Measurements from ENCODE around the gene AJM1.
"Not testable (repeated sequence)": the region's sequence is repeated elsewhere in the genome, so short reads cannot be mapped to it uniquely, and the experiment has no call there.

Gene AJM1

GRCh38 chr9:136880651-136881050 lies 38.4 kb downstream of the AJM1 start:
- DNase-seq (ENCODE audit: low read depth), result no peak

DNA sequence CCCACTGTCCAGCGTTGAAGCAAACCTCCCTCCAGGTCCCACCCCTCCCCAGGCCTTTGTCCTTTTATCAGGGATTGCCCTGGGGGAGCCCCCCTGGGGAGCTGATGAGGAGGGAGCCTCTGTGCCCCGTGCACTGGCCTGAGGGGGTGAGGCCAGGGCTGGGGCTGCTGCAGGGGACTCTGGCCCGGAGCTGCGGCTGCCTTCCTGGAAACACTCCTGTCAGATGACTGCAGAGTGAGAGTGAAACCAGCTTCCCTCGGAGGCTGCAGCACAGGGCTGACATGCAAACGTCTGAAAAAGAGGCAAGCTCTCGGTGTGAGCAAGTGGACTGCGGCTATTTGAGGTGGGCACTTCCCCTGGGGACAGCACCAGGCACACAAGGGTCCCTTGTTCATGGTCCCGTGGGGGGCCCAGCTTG lies 39.4 kb downstream of the AJM1 start:
- DNase-seq (ENCODE audit: low read depth), result no peak

GRCh38 chr9:136882109-136882946 lies 40.0 kb downstream of the AJM1 start:
- DNase-seq (ENCODE audit: low read depth), result no peak

DNA sequence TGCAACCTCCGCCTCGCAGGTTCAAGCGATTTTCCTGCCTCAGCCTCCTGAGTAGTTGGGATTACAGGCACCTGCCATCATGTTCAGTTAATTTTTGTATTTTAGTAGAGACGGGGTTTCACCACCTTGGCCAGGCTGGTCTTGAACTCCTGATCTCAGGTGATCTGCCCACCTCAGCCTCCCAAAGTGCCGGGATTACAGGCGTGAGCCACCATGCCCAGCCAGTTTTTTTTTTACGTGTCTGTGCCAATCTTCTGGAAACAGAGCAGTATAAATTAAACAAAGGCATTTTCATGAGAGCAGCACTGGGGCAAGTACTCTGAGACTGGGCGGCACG lies 40.6 kb downstream of the AJM1 start:
- not testable (repeated sequence) for DNase-seq (ENCODE audit: low read depth)

DNA sequence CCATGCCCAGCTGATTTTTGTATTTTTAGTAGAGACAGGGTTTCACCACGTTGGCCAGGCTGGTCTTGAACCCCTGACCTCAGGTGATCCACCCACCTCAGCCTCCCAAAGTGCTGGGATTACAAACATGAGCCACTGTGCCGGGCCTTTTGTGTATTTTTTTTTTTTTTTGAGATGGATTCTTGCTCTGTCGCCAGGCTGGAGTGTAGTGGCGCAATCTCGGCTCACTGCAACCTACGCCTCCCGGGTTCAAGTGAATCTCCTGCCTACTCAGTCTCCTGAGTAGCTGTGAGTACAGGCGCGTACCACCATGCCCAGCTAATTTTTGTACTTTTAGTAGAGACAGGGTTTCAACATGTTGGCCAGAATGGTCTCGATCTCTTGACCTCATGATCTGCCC lies 41.4 kb downstream of the AJM1 start:
- DNase-seq (ENCODE audit: low read depth), result not testable (repeated sequence)

- DNase-seq (ENCODE audit: low read depth), result peak; percentile 98
These were observed 43.8 kb downstream of the AJM1 start, which contains the start of gene TRAF2 for GRCh38 chr9:136885950-136886578. TSS of gene TRAF2 (plus strand) at chr9:136886516. CDS start at chr9:136898741, 12,225 bp downstream.

DNA sequence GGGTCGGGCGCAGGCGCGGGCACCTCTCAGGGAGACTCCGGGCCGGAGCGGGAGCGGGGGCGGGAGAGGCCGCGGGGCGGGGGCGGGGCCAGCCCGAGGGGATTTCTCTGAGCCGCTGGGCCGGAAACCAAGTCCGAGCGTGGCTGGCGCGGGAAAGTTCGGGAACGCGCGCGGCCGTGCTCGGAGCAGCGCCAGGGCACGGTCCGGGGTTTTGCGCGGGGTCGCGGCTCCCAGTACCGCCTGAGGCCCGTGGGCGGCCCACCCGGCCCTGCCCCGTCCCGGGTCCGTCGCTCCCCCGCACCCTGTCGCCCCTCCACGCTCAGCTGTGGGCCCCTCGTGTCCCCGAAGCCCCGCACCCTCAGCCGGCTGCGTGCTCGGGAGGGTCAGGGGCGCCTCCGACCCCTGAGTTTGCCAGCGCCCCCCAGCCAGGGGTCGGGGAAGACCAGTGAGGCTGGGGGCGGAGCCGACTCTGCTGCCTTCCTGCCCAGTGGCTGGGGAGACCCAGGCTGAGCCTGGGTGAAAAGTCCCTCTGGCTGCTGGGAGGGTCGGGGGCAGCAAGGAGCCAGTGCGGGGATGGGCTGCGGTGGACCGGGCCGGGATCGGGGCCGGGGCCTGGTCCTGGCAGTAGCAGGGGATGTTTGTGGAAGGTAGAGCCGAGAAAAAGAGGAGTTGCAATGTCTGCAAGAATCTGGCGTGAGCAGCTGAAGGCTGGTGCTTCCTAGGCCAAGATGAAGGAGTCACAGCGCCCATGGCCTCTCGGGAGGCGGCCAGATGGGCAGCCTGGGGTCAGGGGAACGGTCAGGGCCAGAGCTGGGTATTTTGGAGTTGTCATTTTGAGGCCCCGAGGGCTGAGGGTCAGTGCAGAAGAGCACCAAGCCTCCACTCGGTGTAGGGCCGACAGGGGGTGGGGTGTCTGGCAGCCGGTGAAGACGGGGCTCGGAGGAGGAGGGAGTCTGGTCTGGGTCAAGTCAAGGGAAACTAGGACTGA lies 44.6 kb downstream of the AJM1 start:
- DNase-seq (ENCODE audit: low read depth), result peak; percentile 30

DNA sequence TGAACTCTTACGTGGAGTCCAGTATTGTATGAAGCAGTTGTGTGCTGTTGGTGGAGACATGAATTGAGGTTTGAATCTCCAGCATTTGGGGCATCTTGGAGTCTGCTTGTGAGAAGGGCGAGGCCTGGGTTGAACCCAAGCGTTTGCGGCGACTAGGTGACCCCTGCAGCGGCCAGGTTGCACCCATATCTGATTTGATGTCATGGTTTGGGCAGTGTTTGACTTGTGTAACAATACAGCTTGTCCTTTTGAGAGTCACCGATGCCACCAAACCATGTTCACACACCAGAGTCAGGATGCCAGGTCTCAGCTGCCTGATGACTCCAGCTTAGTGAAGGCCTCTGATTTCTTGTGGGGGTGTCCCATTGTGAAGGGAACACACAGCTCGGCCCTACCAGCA lies 46.2 kb downstream of the AJM1 start:
- DNase-seq (ENCODE audit: low read depth), result no peak

- no peak for DNase-seq (ENCODE audit: low read depth)
These were observed 47.6 kb downstream of the AJM1 start for GRCh38 chr9:136889858-136890257.

DNA sequence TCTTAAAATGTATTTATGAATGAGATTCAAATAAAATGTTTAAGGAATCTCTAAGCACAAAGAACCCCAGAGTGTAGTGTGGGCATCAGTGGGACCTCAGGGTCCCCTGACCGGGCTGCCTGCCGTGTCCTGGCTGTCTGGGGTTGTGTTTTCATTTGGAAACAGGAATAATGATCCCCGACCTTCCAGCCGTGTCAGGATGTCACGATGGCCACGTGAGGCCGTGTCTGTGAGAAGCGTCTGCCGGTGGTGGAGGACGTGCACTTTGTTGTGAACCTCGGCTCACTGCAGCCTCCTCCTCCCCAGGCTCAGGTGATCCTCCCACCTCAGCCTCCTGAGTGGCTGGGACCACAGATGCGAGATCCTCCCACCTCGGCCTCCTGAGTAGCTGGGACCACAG lies 48.4 kb downstream of the AJM1 start:
- no peak for DNase-seq (ENCODE audit: low read depth)
